Lower leg skin (tissue), 3 donors: ENCODE measurements around the gene ZNF365.

Experiments
- CTCF ChIP-seq, 3 donors: fragments of 450-650 bp; IDR thresholded peaks; one replicate each; pipeline ENCODE4 v1.5.1; 2016; ENCODE audit warnings: antibody characterized with exemption in 3 of 3, mild to moderate bottlenecking in 3 of 3, moderate library complexity in 2 of 3
- POLR2A ChIP-seq, 2 donors: fragments of 450-650 bp; IDR thresholded peaks; one replicate each; pipeline ENCODE4 v1.6.1; 2016 to 2017; ENCODE audit warnings: antibody characterized with exemption in 2 of 2, mild to moderate bottlenecking in 1 of 2, moderate library complexity in 1 of 2

- TF ChIP-seq CTCF (IDR thresholded peaks at IDR 0.05) (no peak), POLR2A (IDR thresholded peaks at IDR 0.05) (no peak)
These were observed 39.5 kb downstream of the ZNF365 start for GRCh38 chr10:62413652-62414051.
